ES-I3 (cell line): ENCODE data around the gene FIG4.
"Not testable (repeated sequence)": the region's sequence is repeated elsewhere in the genome, so short reads cannot be mapped to it uniquely, and the experiment has no call there.

Source experiments
- H3K36me3 ChIP-seq: 2 replicates; pipeline ENCODE4 v1.6.1; 2013; ENCODE audit warnings: mild to moderate bottlenecking, low read length, control low read depth, moderate library complexity; ENCODE audit not compliant: insufficient read depth
- H3K4me1 ChIP-seq: 2 replicates; pipeline ENCODE4 v1.6.1; 2013; ENCODE audit warnings: mild to moderate bottlenecking, control low read depth, low read length; ENCODE audit not compliant: insufficient read depth
- H3K9ac ChIP-seq: 2 replicates; pipeline ENCODE4 v1.6.1; 2013; ENCODE audit warnings: low read depth, mild to moderate bottlenecking, low read length, moderate library complexity
- H3K9me3 ChIP-seq: 2 replicates; pipeline ENCODE4 v1.6.1; 2013; ENCODE audit warnings: mild to moderate bottlenecking, low read length, moderate library complexity; ENCODE audit not compliant: control insufficient read depth, insufficient read depth

Gene FIG4

DNA sequence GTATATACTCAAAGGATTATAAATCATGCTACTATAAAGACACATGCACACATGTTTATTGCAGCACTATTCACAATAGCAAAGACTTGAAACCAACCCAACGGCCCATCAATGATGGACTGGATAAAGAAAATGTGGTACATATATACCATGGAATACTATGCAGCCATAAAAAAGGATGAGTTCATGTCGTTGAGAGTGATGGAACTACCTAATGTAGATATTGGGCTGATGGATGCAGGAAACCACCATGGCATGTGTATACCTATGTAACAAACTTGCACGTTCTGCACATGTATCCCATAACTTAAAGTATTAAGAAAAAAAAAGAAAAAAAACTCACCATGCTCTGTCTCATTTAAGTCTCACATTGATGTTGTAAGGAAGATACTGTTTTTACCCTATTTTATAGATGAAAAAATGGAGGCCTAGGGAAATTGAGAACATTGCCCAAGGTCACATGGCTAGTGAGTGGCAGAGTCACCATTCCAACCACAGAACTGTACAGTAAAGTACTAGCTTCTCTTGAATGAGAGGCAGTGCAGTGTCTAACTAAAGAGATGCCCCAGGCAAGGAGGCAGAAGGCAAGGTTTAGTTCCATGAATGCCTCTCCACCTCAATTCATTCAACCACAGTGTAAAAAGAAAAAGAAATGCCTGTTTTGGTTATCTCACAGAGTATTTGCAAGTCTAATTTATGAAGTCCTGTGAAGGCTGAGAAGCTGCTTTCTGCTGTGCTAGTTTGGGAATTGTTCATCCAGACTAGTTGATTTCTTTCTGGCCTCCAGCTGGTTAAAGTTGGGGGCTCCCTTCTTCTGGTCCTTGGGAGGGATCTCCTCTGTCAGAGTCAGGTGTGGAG, 68.2 kb downstream of the FIG4 start:
- H3K36me3 ChIP-seq = no peaks in the 10 kb centered on the region
- H3K9ac ChIP-seq = no peak overlapping the region

DNA sequence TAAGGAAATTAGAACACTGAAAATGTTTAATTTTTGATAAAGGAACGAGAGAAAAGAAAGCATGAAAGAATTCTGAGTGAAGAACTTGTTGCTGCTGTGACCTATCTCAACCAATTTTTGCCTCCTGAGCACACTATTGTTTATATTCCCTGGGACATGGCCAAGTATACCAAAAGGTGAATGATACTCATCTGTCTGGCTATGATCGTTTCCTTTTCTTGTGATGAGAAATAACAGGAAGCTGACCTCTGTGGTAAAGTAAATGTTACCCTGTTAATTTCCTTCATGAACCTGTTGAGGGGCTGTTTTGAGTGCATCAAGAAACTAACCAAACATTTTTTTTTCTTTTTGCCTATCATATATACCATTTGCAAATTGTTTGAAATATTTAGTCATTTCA, 69.1 kb downstream of the FIG4 start:
- Histone ChIP-seq H3K36me3 (no peaks in the 10 kb centered on the region), H3K9ac (no peak overlapping the region), H3K4me1 (no peaks in the 10 kb centered on the region), H3K9me3 (no peaks in the 10 kb centered on the region)

More for the DNA sequence above, 68.2 kb downstream of the FIG4 start:
- no peaks in the 10 kb centered on the region for H3K4me1 ChIP-seq
- no peaks in the 10 kb centered on the region for H3K9me3 ChIP-seq

DNA sequence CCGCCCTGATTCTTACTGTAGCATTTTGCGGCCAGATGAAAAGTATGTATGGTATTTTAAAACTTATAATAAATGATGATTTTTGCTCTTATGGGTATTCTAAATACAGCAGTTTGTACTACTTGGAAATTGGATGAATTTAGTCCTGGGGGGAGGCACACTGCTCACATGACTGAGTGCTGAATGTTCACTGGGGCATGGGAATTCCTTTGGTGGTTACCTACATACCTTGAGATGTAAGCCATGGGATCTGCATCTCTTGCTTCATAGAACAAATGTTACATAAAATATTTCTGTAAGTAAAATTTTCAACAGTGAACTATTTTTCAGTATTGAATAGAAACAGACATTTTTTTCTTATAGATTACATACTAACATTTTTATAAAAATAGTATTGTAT, 71.1 kb downstream of the FIG4 start:
- Histone ChIP-seq H3K9ac (no peak overlapping the region), H3K9me3 (no peaks in the 10 kb centered on the region)

DNA sequence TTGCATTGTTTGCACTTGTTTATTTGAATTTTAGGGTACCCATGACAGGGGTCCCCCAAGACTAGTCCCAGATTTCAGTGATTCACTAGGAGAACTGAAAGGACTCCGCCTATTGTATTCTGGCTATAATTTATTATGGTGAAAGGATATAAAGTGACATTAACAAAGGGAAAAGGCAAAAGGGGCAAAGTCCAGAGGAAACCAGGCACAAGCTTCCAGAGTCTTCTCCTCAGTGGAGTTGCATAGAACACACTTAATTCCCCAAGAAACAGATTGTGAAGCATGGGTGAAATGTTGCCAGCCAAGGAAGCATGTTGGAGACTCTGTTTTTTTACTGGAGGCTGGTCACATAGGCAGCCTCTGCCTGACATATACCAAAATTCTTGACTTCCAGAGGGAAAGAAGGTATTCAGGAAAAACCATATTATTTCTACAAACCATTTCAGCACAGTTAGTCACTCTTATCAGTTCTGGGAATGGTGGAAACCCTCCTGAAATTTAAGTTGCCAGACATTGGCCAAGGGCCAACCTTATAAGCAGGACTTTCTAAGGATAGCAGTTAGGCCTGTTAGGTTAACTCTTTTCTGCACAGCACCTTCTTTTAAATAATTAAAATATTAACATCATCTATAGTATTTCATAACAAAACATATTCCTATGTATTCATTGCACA, 71.8 kb downstream of the FIG4 start:
- Histone ChIP-seq H3K4me1 (no peaks in the 10 kb centered on the region), H3K9ac (no peak overlapping the region), H3K9me3 (no peaks in the 10 kb centered on the region), H3K36me3 (no peaks in the 10 kb centered on the region)

More for the DNA sequence above, 71.1 kb downstream of the FIG4 start:
- H3K4me1 ChIP-seq = no peaks in the 10 kb centered on the region
- no peaks in the 10 kb centered on the region for H3K36me3 ChIP-seq

DNA sequence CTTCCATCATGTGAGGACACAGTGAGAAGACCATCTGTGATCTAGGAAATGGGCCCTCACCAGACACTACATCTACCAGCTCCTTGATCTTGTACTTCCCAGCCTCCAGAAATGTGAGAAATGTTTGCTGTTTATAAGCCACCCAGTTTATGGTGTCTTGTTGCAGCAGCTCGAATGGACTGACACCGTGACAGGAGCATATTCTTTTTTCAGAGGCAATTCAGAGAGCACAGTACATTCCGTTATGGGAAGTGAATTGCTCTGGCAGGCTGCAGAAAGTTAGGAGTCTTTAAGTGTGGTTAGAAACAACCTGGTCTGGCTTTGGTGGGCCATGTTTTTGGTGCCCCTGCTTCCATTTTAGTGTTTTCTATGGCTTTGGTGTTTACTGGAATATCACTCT, 75.1 kb downstream of the FIG4 start:
- Histone ChIP-seq H3K9me3 (no peaks in the 10 kb centered on the region), H3K4me1 (0 out of 2 replicates have a peak, but pooled peaks cover 6% of the 10 kb centered on the region), H3K36me3 (no peaks in the 10 kb centered on the region), H3K9ac (no peak overlapping the region)

DNA sequence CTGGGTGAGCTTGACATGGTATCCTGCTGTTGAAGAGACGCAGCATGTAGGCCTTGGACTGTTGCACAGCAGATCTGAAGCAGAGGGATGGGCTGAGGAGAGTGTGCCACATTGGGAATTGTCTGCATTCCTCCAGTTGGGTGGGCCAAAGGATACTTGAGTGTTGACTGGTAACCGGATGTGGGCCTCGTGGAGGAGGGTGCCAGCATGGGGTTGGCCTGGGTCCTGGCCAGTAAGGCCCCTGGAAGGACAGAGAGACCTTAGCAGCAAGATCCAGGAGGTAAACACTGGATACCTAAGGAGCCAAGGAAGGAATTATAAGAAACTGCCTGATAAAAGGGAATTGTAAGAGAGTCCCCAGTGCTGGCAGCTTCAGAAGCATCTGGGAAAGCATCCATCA, 76.9 kb downstream of the FIG4 start:
- no peaks in the 10 kb centered on the region for H3K9me3 ChIP-seq
- H3K9ac ChIP-seq = no peak overlapping the region
- H3K36me3 ChIP-seq = no peaks in the 10 kb centered on the region
- H3K4me1 ChIP-seq = 0 out of 2 replicates have a peak, but pooled peaks cover 6% of the 10 kb centered on the region

DNA sequence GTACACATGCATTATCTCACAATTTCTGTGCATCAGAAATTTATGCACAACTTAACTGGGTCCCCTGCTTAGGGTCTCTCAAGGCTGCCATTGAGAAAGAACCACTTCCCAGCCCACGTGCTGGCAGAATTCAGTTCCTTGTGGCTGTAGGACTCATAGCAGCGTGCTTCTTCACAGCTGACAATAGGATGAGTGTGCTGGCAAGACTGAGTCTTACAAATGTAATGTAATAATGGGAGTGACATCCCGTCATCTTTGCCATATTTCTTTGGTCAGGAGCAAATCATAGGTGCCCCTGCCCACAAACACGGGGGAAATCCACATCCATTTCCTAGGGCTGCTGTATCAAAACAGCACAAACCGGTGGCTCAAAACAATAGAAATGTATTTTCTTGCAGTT, 77.4 kb downstream of the FIG4 start:
- Histone ChIP-seq H3K36me3 (no peaks in the 10 kb centered on the region), H3K9ac (no peak overlapping the region), H3K9me3 (no peaks in the 10 kb centered on the region), H3K4me1 (0 out of 2 replicates have a peak, but pooled peaks cover 6% of the 10 kb centered on the region)

DNA sequence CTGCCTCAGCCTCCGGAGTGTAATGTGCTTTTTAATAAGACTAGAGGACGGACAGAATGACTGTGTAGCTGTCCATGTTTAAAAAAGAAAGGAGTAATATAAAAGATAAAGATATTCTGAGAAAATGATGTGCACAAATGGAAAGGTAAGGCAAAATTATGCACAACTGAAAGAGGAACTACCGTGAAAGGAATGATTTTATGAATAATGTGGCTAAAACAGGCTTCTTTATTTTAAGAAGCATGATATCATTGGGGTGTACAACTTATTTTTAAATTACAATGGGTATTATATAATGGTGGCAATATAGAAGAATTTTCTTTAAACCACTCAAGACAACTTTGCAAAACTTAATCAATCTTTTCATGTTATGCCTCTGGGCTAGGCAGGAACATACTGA, 78.1 kb downstream of the FIG4 start:
- Histone ChIP-seq H3K9me3 (no peaks in the 10 kb centered on the region), H3K9ac (no peak overlapping the region), H3K36me3 (no peaks in the 10 kb centered on the region), H3K4me1 (0 out of 2 replicates have a peak, but pooled peaks cover 6% of the 10 kb centered on the region)

DNA sequence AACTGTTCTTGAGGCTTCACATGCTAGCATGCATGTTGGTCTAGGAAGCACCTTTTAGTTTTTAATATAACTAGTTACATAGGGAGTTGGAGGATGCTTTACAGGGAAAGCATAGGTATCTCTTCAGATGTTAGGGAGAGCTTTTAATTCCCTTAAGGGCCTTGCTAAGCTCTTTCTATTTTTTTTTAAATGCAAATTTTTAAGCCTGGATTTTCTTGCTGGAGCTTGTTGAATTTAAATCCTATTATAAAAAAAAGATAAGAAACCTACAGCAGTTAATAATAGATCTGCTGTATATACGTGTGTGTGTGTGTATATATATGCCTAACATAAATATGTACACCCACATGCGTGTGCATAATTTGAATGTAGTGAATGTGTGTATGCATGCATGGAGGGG, 79.0 kb downstream of the FIG4 start:
- no peaks in the 10 kb centered on the region for H3K36me3 ChIP-seq
- H3K9me3 ChIP-seq = no peaks in the 10 kb centered on the region
- H3K9ac ChIP-seq = no peak overlapping the region
- H3K4me1 ChIP-seq = 0 out of 2 replicates have a peak, but pooled peaks cover 6% of the 10 kb centered on the region

DNA sequence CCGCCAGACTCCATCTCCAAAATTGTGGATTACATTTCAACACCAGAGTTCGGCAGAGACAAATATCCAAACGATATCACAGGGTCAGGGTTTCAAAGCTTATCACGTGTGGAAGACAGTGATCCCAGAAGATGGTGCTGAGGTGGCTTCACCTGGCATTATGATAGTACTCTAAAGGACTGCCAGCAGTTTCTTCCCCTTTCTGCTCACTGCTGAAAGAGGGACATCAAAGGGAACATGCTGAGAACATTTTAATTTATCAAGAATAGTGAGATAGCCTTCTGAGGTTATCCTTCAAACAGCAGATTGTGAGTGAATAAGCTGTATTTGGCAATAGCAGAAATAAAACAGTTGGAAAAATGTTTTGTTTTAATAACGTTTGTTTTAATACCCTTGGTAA, 79.7 kb downstream of the FIG4 start:
- no peaks in the 10 kb centered on the region for H3K36me3 ChIP-seq
- H3K9me3 ChIP-seq = no peaks in the 10 kb centered on the region

DNA sequence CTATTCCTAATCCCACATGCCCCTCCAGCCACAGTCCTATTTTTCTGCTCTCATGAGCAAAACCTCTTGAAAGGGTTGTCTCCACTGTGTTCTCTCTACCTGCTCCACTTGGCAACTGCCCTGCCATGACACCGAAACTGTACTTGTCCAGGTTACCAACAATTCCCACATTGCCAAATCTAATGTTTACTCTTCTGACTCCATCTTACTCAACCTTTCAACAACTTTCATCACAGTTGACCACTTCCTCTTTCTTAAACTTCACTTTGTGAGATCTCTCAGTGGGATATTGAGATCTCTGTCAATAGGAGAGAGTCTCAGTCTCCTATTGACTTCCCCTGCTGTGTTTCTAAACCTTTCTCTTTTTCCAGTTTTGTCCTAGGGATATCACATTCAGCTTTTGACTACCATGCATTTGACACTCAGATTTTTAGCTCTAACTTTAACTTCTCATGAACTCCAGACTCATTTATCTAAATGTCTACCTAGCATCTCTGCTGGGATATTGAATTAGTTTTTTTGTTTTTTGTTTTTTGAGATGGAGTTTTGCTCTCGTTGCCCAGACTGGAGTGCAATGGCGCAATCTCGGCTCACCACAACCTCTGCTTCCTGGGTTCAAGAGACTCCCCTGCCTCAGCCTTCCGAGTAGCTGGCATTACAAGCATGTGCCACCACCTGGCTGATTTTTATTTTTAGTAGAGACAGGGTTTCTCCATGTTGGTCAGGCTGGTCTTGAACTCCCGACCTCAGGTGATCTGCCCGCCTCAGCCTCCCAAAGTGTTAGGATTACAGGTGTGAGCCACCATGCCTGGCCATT, 81.1 kb downstream of the FIG4 start:
- H3K36me3 ChIP-seq, H3K9me3 ChIP-seq, H3K9ac ChIP-seq, H3K4me1 ChIP-seq: not testable (repeated sequence)

More for the DNA sequence above, 79.7 kb downstream of the FIG4 start:
- Histone ChIP-seq H3K9ac (no peak overlapping the region), H3K4me1 (0 out of 2 replicates have a peak, but pooled peaks cover 6% of the 10 kb centered on the region)

DNA sequence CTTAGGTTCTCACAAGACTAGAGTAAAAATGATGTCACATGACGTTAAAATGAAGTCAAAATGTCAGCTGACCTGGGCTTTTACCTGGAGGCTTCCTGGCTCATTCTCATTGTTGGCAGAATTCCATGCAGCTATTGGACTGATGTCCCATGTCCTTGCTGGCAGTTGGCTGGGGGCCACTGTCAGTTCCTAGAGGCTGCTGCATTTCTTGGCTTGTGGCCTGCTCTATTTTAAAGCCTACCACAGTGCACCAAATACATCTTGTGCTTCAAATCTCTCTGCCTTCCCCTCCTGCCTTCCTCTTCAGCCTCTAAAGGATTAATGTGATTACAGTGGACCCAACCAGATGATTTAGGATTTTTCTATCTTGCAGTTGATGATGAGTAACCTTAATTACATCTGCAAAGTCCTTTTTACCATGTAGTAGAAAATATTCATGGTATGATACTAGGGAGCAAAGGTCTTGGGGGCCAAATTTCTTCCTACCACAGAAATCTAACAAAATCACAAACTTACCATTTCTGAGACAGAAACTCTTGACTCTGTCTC, 81.9 kb downstream of the FIG4 start:
- Histone ChIP-seq H3K36me3 (no peaks in the 10 kb centered on the region), H3K9ac (no peak overlapping the region), H3K9me3 (no peaks in the 10 kb centered on the region), H3K4me1 (0 out of 2 replicates have a peak, but pooled peaks cover 6% of the 10 kb centered on the region)

DNA sequence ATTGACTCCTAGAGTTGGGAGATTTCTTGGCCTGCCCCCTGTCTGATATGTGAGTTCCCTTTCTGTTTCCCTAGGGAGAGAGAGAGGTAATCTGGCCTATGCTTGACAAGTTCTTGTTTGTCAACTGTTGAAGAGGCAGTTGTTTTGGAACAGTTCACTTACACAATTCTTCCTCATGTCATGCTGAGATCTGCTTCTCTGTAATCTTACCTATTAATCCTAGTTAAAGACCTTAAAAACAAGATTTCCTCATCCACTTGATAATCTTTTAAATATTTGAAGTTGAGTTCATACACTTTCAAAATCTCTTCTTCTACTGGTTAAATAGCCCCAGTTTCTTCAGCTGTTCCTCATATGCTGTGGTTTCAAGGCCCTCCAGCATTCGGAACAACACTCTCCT, 89.9 kb downstream of the FIG4 start:
- Histone ChIP-seq H3K9ac (no peak overlapping the region), H3K36me3 (0 out of 2 replicates have a peak, but pooled peaks cover 1% of the 10 kb centered on the region), H3K9me3 (no peaks in the 10 kb centered on the region), H3K4me1 (peaks cover 3% of the 10 kb centered on the region; the same call in 1 of the 2 replicates)

DNA sequence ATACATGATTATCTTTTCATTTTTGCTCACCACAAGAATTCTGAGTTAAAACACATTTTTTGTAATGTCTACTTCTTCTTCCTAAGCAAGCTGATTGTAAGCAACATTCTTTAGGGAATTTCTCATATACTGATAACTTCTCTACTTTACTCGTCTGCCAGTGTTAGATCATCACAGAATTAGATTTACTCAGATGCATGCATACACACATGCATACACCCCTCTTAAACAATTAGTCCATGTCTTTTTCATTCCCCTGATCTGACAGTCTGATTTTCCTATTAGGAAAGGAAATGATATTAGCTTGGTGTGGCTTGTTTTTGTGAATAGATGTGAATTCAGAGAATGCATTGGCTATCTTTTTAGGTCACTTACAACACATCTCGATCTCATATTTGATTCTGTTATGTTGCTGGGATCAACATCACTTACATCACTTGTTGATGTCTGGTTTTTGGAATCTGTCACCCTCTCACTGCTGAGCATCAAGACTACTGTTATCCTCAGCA, 91.4 kb downstream of the FIG4 start:
- no peak overlapping the region for H3K9ac ChIP-seq
- H3K9me3 ChIP-seq = no peaks in the 10 kb centered on the region
- 0 out of 2 replicates have a peak, but pooled peaks cover 2% of the 10 kb centered on the region for H3K36me3 ChIP-seq
- H3K4me1 ChIP-seq = peaks cover 3% of the 10 kb centered on the region; the same call in 1 of the 2 replicates
